GM23338 (cell line): ENCODE measurements around the gene FOXE3. TPM values are rescaled to one million over a fixed set of nuclear protein-coding genes. Genes with fewer than 3 reads are reported as not detected.

Experiments
- ATAC-seq: fragments of 200-7000 bp; cut with Tn5 transposase; 3 replicates; pipeline ENCODE4 v1.9.1; 2020
- DNase-seq: peaks from one replicate; pipeline ENCODE4 v3.0.0-alpha.2; 2015; ENCODE audit warnings: low spot score
- H2AFZ ChIP-seq: fragments of 200-600 bp; sonication (generic); 2 replicates; pipeline ENCODE4 v1.8.0; 2016; ENCODE audit warnings: antibody characterized with exemption, mild to moderate bottlenecking, moderate library complexity
- H3F3A ChIP-seq: fragments of 200-600 bp; sonication (generic); replicated peaks from 2 replicates; pipeline ENCODE4 v1.8.0; 2017; ENCODE audit warnings: antibody characterized with exemption, mixed run types, low read depth
- H3K27ac ChIP-seq: fragments of 200-600 bp; sonication (generic); 2 replicates; pipeline ENCODE4 v1.6.1; 2016; ENCODE audit warnings: low read depth
- H3K27me3 ChIP-seq: fragments of 200-600 bp; sonication (generic); 2 replicates; pipeline ENCODE4 v1.8.0; 2016; ENCODE audit warnings: mild to moderate bottlenecking, mixed run types, moderate library complexity; ENCODE audit not compliant: insufficient read depth
- H3K36me3 ChIP-seq: fragments of 200-600 bp; sonication (generic); 2 replicates; pipeline ENCODE4 v1.8.0; 2016; ENCODE audit warnings: mild to moderate bottlenecking; ENCODE audit not compliant: insufficient read depth
- H3K4me1 ChIP-seq: fragments of 200-600 bp; sonication (generic); 2 replicates; pipeline ENCODE4 v1.8.0; 2016; ENCODE audit warnings: mild to moderate bottlenecking, moderate library complexity; ENCODE audit not compliant: insufficient read depth
- H3K4me2 ChIP-seq: fragments of 200-600 bp; sonication (generic); 2 replicates; pipeline ENCODE4 v1.7.1; 2017; ENCODE audit warnings: mixed run types
- H3K4me3 ChIP-seq: fragments of 200-600 bp; sonication (generic); 2 replicates; pipeline ENCODE4 v1.6.1; 2016; ENCODE audit warnings: mixed run types
- H3K79me2 ChIP-seq: fragments of 200-600 bp; sonication (generic); replicated peaks from 2 replicates; pipeline ENCODE4 v1.8.0; 2017; ENCODE audit warnings: mild to moderate bottlenecking; ENCODE audit not compliant: insufficient read depth
- H3K9me2 ChIP-seq: fragments of 200-600 bp; sonication (generic); 2 replicates; pipeline ENCODE4 v1.8.0; 2017; ENCODE audit not compliant: insufficient read depth
- H4K20me1 ChIP-seq: fragments of 200-600 bp; sonication (generic); replicated peaks from 2 replicates; pipeline ENCODE4 v1.8.0; 2017; ENCODE audit warnings: mild to moderate bottlenecking; ENCODE audit not compliant: insufficient read depth
- H3K27ac Mint-ChIP-seq: 2 replicates; pipeline ENCODE4 v1.8.0; 2020; ENCODE audit warnings: inconsistent platforms, mild to moderate bottlenecking, moderate library complexity, mixed read lengths
- H3K27me3 Mint-ChIP-seq: 3 replicates; pipeline ENCODE4 v1.8.0; 2022; ENCODE audit warnings: low read depth, mild to moderate bottlenecking, moderate library complexity, mixed read lengths, inconsistent platforms; ENCODE audit not compliant: insufficient read depth, poor library complexity
- H3K36me3 Mint-ChIP-seq: 3 replicates; pipeline ENCODE4 v1.8.0; 2021; ENCODE audit warnings: low read depth, mild to moderate bottlenecking, inconsistent platforms, moderate library complexity, mixed read lengths
- H3K4me1 Mint-ChIP-seq: 3 replicates; pipeline ENCODE4 v1.8.0; 2020; ENCODE audit warnings: mild to moderate bottlenecking, inconsistent platforms, mixed read lengths
- H3K4me3 Mint-ChIP-seq: 3 replicates; pipeline ENCODE4 v1.8.0; 2021; ENCODE audit warnings: moderate library complexity, mild to moderate bottlenecking, inconsistent platforms, mixed read lengths
- H3K9me3 Mint-ChIP-seq: 3 replicates; pipeline ENCODE4 v1.8.0; 2020; ENCODE audit warnings: moderate library complexity, mild to moderate bottlenecking, inconsistent platforms, mixed read lengths
- CREB1 ChIP-seq: fragments of 250-450 bp; sonication (Bioruptor Pico); IDR thresholded peaks from 2 replicates; pipeline ENCODE4 v1.5.0; 2020; ENCODE audit warnings: low read depth, mild to moderate bottlenecking, moderate library complexity
- CTCF ChIP-seq, 2 experiments: fragments of 200-600 bp in 1 of 2; sonication (generic) in 1 of 2; conservative IDR thresholded peaks; 2 replicates each; pipeline versions ENCODE4 v1.5.1 to v1.6.1; 2016 to 2017; ENCODE audit warnings: antibody characterized with exemption in 2 of 2, low read depth in 2 of 2, mild to moderate bottlenecking in 2 of 2, moderate library complexity in 1 of 2
- EZH2 ChIP-seq: fragments of 200-600 bp; sonication (generic); IDR thresholded peaks from one replicate; pipeline ENCODE4 v1.8.0; 2017; ENCODE audit warnings: antibody characterized with exemption, mild to moderate bottlenecking, low read depth; ENCODE audit not compliant: unreplicated experiment
- EZH2phosphoT487 ChIP-seq: fragments of 200-600 bp; sonication (generic); IDR thresholded peaks from one replicate; pipeline ENCODE4 v1.8.1; 2018; ENCODE audit warnings: antibody characterized with exemption; ENCODE audit not compliant: unreplicated experiment
- JUNB ChIP-seq: IDR thresholded peaks from one replicate; pipeline ENCODE4 v1.6.1; 2016; ENCODE audit warnings: antibody characterized with exemption; ENCODE audit not compliant: unreplicated experiment
- NANOG ChIP-seq: IDR thresholded peaks from 2 replicates; pipeline ENCODE4 v1.6.1; 2016; ENCODE audit warnings: antibody characterized with exemption, borderline replicate concordance
- POLR2AphosphoS5 ChIP-seq: IDR thresholded peaks from 2 replicates; pipeline ENCODE4 v1.6.1; 2016; ENCODE audit warnings: antibody characterized with exemption, low read depth
- REST ChIP-seq: IDR thresholded peaks from one replicate; pipeline ENCODE4 v1.6.1; 2018; ENCODE audit warnings: antibody characterized with exemption; ENCODE audit not compliant: unreplicated experiment
- STAT1 ChIP-seq: IDR thresholded peaks from one replicate; pipeline ENCODE4 v1.6.1; 2016; ENCODE audit warnings: antibody characterized with exemption; ENCODE audit not compliant: unreplicated experiment
- ZNF114 ChIP-seq: fragments of 250-450 bp; sonication (Bioruptor Pico); IDR thresholded peaks from 2 replicates; pipeline ENCODE4 v1.5.0; 2020; ENCODE audit warnings: mild to moderate bottlenecking, moderate library complexity
- ZNF331 ChIP-seq: fragments of 250-450 bp; sonication (Bioruptor Pico); IDR thresholded peaks from 2 replicates; pipeline ENCODE4 v1.5.0; 2020; ENCODE audit warnings: low read depth, mild to moderate bottlenecking, moderate library complexity
- ZNF462 ChIP-seq: fragments of 250-450 bp; sonication (Bioruptor Pico); IDR thresholded peaks from 2 replicates; pipeline ENCODE4 v1.5.0; 2020; ENCODE audit warnings: mild to moderate bottlenecking, moderate library complexity
- polyA plus RNA-seq: library from polyadenylated mRNA; unstranded; fragments of >200 nt; fragmentation: Nextera tagmentation; extraction: Ambion mirVana; gene quantifications from 2 replicates; pipeline ENCODE4 v1.2.1, GENCODE V29; 2016
- total RNA-seq: library from RNA; depleted of rRNA; stranded (reverse); fragments of >200 nt; shearing (Covaris generic); gene quantifications from 2 replicates; pipeline ENCODE4 v1.2.3, GENCODE V29; 2014
- TF ChIP-seq, protein P1 (sequence below): IDR thresholded peaks from 2 replicates; pipeline ENCODE4 v1.6.1; 2016; ENCODE audit warnings: antibody characterized with exemption

FOXE3 gene
- total and polyA plus RNA-seq, 2 experiments from 2014 or later: not detected

- peaks cover 26% of the 10 kb centered on the region for H3K27me3 ChIP-seq
- Mint-ChIP-seq H3K27me3 (peaks cover 15% of the 10 kb centered on the region), H3K4me1 (peaks cover 39% of the 10 kb centered on the region), H3K9me3 (no peaks in the 10 kb centered on the region), H3K27ac (no peak overlapping the region), H3K36me3 (no peaks in the 10 kb centered on the region), H3K4me3 (no peak overlapping the region)
- no peak for TF ChIP-seq STAT1
- no peak for TF ChIP-seq POLR2AphosphoS5
- no peak for TF ChIP-seq ZNF331 (CRISPR knock-in tag)
- no peak for TF ChIP-seq NANOG
- no peak for TF ChIP-seq CREB1 (CRISPR knock-in tag)
- TF ChIP-seq EZH2phosphoT487: no peak
- no peak for TF ChIP-seq EZH2
- TF ChIP-seq REST: no peak
- TF ChIP-seq, protein P1, sequence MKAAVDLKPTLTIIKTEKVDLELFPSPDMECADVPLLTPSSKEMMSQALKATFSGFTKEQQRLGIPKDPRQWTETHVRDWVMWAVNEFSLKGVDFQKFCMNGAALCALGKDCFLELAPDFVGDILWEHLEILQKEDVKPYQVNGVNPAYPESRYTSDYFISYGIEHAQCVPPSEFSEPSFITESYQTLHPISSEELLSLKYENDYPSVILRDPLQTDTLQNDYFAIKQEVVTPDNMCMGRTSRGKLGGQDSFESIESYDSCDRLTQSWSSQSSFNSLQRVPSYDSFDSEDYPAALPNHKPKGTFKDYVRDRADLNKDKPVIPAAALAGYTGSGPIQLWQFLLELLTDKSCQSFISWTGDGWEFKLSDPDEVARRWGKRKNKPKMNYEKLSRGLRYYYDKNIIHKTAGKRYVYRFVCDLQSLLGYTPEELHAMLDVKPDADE: no peak
- TF ChIP-seq CTCF (conservative IDR thresholded peaks at IDR 0.05; ENCODE audit: low read depth in 2 of 2): no peak
- TF ChIP-seq ZNF114 (CRISPR knock-in tag): no peak
- no peak for TF ChIP-seq JUNB
- TF ChIP-seq ZNF462 (CRISPR knock-in tag): no peak
- no peak for ATAC-seq
- no peaks in the 10 kb centered on the region for H3K79me2 ChIP-seq
- H3K4me1 ChIP-seq: peaks cover 39% of the 10 kb centered on the region
- H3K36me3 ChIP-seq: no peaks in the 10 kb centered on the region
- H3K27ac ChIP-seq: no peak overlapping the region
- no peak overlapping the region for H2AFZ ChIP-seq
- no peaks in the 10 kb centered on the region for H4K20me1 ChIP-seq
- no peak overlapping the region for H3K4me3 ChIP-seq
- H3K4me2 ChIP-seq: no peak overlapping the region
- DNase-seq: no peak
- no peaks in the 10 kb centered on the region for H3F3A ChIP-seq
- H3K9me2 ChIP-seq: no peaks in the 10 kb centered on the region
Measured at GRCh38 chr1:47456250-47456649, 40.2 kb downstream of the FOXE3 start.
